Ovary (tissue), 9 donors: ENCODE data around the gene FARS2. TPM values are rescaled to one million over a fixed set of nuclear protein-coding genes. Genes with fewer than 3 reads are reported as not detected.

Experiments
- DNase-seq, 5 donors: peaks; one replicate each; pipeline ENCODE4 v3.0.0-alpha.2; 2019 to 2020
- H3K27ac ChIP-seq, 2 donors: fragments of 200-600 bp; one replicate each; pipeline versions ENCODE4 v1.5.1 to v1.8.0; 2019 to 2022
- H3K27me3 ChIP-seq: fragments of 200-600 bp; one replicate; pipeline ENCODE4 v1.8.0; 2022
- H3K36me3 ChIP-seq: fragments of 200-600 bp; sonication (generic); one replicate; pipeline ENCODE4 v1.5.1; 2019
- H3K4me1 ChIP-seq: one replicate; pipeline ENCODE4 v1.8.1; 2013; ENCODE audit warnings: mild to moderate bottlenecking, moderate library complexity; ENCODE audit not compliant: insufficient read depth
- H3K4me3 ChIP-seq: fragments of 200-600 bp; sonication (generic); one replicate; pipeline ENCODE4 v1.5.1; 2017
- H3K9me3 ChIP-seq, 2 donors: fragments of 200-600 bp in 1 of 2; sonication (generic) in 1 of 2; one replicate each; pipeline versions ENCODE4 v1.5.1 to v1.8.1; 2013 to 2019; ENCODE audit warnings: mild to moderate bottlenecking in 1 of 2, moderate library complexity in 1 of 2
- CTCF ChIP-seq, 3 donors: fragments of 450-650 bp in 2 of 3; fragments of 200-600 bp in 1 of 3; IDR thresholded peaks; one replicate each; pipeline versions ENCODE4 v1.5.1 to v1.8.0; 2016 to 2022; ENCODE audit warnings: antibody characterized with exemption in 3 of 3, mild to moderate bottlenecking in 1 of 3
- EP300 ChIP-seq: sonication (generic); formaldehyde crosslinking; IDR thresholded peaks from one replicate; pipeline ENCODE4 v1.6.1; 2017; ENCODE audit warnings: antibody characterized with exemption
- POLR2A ChIP-seq: fragments of 450-650 bp; IDR thresholded peaks from one replicate; pipeline ENCODE4 v1.6.1; 2017; ENCODE audit warnings: antibody characterized with exemption, mild to moderate bottlenecking, moderate library complexity
- WGBS, 3 donors: extraction: QIAGEN DNeasy Blood & Tissue Kit in 1 of 3; methylation state at CpG; one replicate each; pipeline versions ENCODE4 v1.1.5 to v1.1.7; 2013 to 2017; 5-methylcytosine and 5-hydroxymethylcytosine counted together
- intact Hi-C, 4 donors: fragments of 100-400 bp; cut with DNase I; formaldehyde crosslinking; loops; one replicate each; pipeline versions ENCODE4 v1.11.0 to v1.15.1; 2022 to 2023
- polyA plus RNA-seq, 2 donors: library from polyadenylated mRNA; stranded (reverse); fragments of 200-250 nt in 1 of 2; fragments of 350-450 nt in 1 of 2; fragmentation: Illumina TruSeq in 1 of 2; extraction: RNeasy Lipid Tissue Mini Kit (QIAGEN cat#74804) in 1 of 2; gene quantifications; one replicate each; pipeline ENCODE4 v1.2.3, GENCODE V29; 2013 to 2014
- total RNA-seq, 7 donors: library from RNA; depleted of rRNA in 2 of 7; stranded (reverse); fragments of >200 nt in 2 of 7; fragmentation: NEBNext Ultra II Directional in 3 of 7; extraction: Animal tissue kit (Norgen Biotek cat#: 25700) in 3 of 7; gene quantifications; one replicate each; pipeline versions ENCODE4 v1.1.0 to v1.2.4, GENCODE V29; 2016 to 2023
- donor health status: DM: no; HTN: no; CAD: no; lungs with moderate emphysema.
- donor health status: DM: no; HTN: no; CAD: no.
- donor health status: Bipolar disorder and iron deficiency.
- donor health status: DM: yes; HTN: yes; CAD: no.
- donor health status: DM: no; HTN: no; CAD: no.
- donor health status: DM: yes; HTN: yes; CAD: no.

The FARS2 gene
- total and polyA plus RNA-seq, 9 donors = 9.2 to 17.5 (median 11.0) TPM

DNA sequence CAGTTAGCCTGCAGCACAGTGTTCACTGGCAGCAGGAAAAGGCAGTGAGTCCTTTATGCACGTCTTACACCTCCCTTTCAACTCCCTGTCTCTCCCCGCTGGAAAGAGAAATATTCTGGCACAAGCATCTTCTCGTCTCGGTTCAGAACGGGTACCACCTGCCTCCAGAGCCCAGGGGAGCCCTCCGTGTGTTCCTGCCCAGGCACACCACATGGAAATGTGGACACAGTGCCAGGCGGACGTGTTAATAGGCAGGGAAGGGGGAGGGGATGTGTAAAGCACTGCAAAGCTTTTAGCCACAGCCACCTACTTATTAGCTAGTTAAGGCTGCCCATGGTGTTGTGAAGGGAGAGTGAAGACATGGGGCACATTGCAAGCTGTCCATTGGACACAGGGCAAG lies 219.7 kb downstream of the FARS2 start:
- no peak overlapping the region for H3K4me3 ChIP-seq
- WGBS, 3 donors = 36 to 41% (median 37%) methylated on average over 8 of the region's 8 CpGs
- no peak for TF ChIP-seq POLR2A
- TF ChIP-seq CTCF (IDR thresholded peaks at IDR 0.05) = no peak
- TF ChIP-seq EP300 = no peak
- H3K9me3 ChIP-seq = no peaks in the 10 kb centered on the region
- H3K4me1 ChIP-seq = no peaks in the 10 kb centered on the region
- H3K27ac ChIP-seq = no peak overlapping the region
- H3K36me3 ChIP-seq = no peaks in the 10 kb centered on the region
- no peaks in the 10 kb centered on the region for H3K27me3 ChIP-seq
- intact Hi-C loops = no loop called here
- DNase-seq = no peak

GRCh38 chr6:5481750-5482149 lies 220.4 kb downstream of the FARS2 start:
- no peaks in the 10 kb centered on the region for H3K4me1 ChIP-seq
- no peaks in the 10 kb centered on the region for H3K27me3 ChIP-seq
- no peaks in the 10 kb centered on the region for H3K9me3 ChIP-seq
- H3K36me3 ChIP-seq = no peaks in the 10 kb centered on the region
- DNase-seq = no peak
- 87 to 91% (median 89%) methylated on average over 9 of the region's 9 CpGs for WGBS, 3 donors
- H3K27ac ChIP-seq = no peak overlapping the region
- H3K4me3 ChIP-seq = no peak overlapping the region
- TF ChIP-seq POLR2A (no peak), EP300 (no peak), CTCF (IDR thresholded peaks at IDR 0.05) (no peak)
- intact Hi-C loops = no loop called here

- no peak overlapping the region for H3K27ac ChIP-seq
- no peaks in the 10 kb centered on the region for H3K36me3 ChIP-seq
- intact Hi-C loops = no loop called here
- H3K9me3 ChIP-seq = no peaks in the 10 kb centered on the region
- H3K4me3 ChIP-seq = no peak overlapping the region
- no peak for TF ChIP-seq EP300
- TF ChIP-seq CTCF (IDR thresholded peaks at IDR 0.05) = no peak
- no peak for TF ChIP-seq POLR2A
- no peak for DNase-seq
- H3K4me1 ChIP-seq = no peaks in the 10 kb centered on the region
- WGBS, 3 donors = 88 to 95% (median 93%) methylated on average over 3 of the region's 3 CpGs
- no peaks in the 10 kb centered on the region for H3K27me3 ChIP-seq
Observed at GRCh38 chr6:5482619-5483018, 221.3 kb downstream of the FARS2 start.

- Histone ChIP-seq H3K27ac (no peak overlapping the region), H3K4me1 (no peaks in the 10 kb centered on the region), H3K4me3 (no peak overlapping the region), H3K27me3 (no peaks in the 10 kb centered on the region), H3K9me3 (no peaks in the 10 kb centered on the region), H3K36me3 (no peaks in the 10 kb centered on the region)
- intact Hi-C loops = no loop called here
- TF ChIP-seq EP300 = no peak
- TF ChIP-seq POLR2A = no peak
- TF ChIP-seq CTCF (IDR thresholded peaks at IDR 0.05) = no peak
- 80 to 90% (median 85%) methylated on average over 3 of the region's 3 CpGs for WGBS, 3 donors
- no peak for DNase-seq
Observed at GRCh38 chr6:5484692-5485091, 223.4 kb downstream of the FARS2 start.

- DNase-seq = no peak
- Histone ChIP-seq H3K27ac (no peak overlapping the region), H3K9me3 (no peaks in the 10 kb centered on the region), H3K4me3 (no peak overlapping the region), H3K27me3 (no peaks in the 10 kb centered on the region), H3K36me3 (no peaks in the 10 kb centered on the region), H3K4me1 (no peaks in the 10 kb centered on the region)
- TF ChIP-seq CTCF (IDR thresholded peaks at IDR 0.05) = no peak
- TF ChIP-seq EP300 = no peak
- TF ChIP-seq POLR2A = no peak
- 77 to 81% (median 78%) methylated on average over 2 of the region's 2 CpGs for WGBS, 3 donors
- intact Hi-C loops = no loop called here
Observed at GRCh38 chr6:5486214-5486613, 224.9 kb downstream of the FARS2 start.
